OCI-LY1 (cell line): ENCODE measurements around the gene ATP8A2.

Source experiments
- EZH2 ChIP-seq: fragments of 200-600 bp; sonication (generic), shearing (Covaris generic); IDR thresholded peaks from 2 replicates; pipeline ENCODE4 v1.8.0; 2017; ENCODE audit warnings: borderline replicate concordance, mixed run types, mild to moderate bottlenecking, antibody characterized with exemption, low read length, moderate library complexity, mixed read lengths
- TF ChIP-seq, protein P1 (sequence below): fragments of 200-600 bp; sonication (generic), shearing (Covaris generic); IDR thresholded peaks from 2 replicates; pipeline ENCODE4 v1.5.1; 2017; ENCODE audit warnings: mild to moderate bottlenecking, antibody characterized with exemption, low read length, moderate library complexity, mixed read lengths

DNA sequence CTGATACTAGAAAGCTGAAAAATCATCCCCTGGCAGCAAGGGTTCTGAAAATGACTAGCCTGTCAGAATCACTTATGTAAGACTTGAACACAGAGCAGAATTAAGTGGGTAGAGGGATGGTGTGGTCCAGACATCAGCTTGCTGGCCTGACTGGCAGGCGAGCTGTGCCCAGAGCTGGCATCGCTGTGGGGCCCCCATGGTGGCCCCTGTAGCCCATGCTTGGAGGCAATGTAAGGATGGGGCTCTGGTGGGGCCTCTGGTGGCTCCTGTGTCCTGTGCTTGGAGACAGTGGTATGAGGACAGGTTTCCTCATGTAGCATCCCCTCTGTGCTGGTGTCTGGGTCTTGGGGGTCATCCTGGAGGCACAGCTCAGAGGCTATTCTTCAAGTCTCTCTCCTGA is 347.9 kb downstream of the ATP8A2 start:
- TF ChIP-seq, protein P1, sequence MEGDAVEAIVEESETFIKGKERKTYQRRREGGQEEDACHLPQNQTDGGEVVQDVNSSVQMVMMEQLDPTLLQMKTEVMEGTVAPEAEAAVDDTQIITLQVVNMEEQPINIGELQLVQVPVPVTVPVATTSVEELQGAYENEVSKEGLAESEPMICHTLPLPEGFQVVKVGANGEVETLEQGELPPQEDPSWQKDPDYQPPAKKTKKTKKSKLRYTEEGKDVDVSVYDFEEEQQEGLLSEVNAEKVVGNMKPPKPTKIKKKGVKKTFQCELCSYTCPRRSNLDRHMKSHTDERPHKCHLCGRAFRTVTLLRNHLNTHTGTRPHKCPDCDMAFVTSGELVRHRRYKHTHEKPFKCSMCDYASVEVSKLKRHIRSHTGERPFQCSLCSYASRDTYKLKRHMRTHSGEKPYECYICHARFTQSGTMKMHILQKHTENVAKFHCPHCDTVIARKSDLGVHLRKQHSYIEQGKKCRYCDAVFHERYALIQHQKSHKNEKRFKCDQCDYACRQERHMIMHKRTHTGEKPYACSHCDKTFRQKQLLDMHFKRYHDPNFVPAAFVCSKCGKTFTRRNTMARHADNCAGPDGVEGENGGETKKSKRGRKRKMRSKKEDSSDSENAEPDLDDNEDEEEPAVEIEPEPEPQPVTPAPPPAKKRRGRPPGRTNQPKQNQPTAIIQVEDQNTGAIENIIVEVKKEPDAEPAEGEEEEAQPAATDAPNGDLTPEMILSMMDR, result no peak
- TF ChIP-seq EZH2, result no peak
